GM12878 (cell line): ENCODE data around the gene NCAPH2. TPM values are rescaled to one million over a fixed set of nuclear protein-coding genes. Genes with fewer than 3 reads are reported as not detected.

Source experiments
- ATF7 ChIP-seq: fragments of 450-650 bp; IDR thresholded peaks from 2 replicates; pipeline ENCODE4 v1.6.1; 2016; ENCODE audit warnings: low read depth, mild to moderate bottlenecking
- BHLHE40 ChIP-seq, 2 experiments: fragments of 450-650 bp in 1 of 2; IDR thresholded peaks; 2 replicates each; pipeline ENCODE4 v1.6.1; 2011 to 2017; ENCODE audit warnings: low read depth in 2 of 2, borderline replicate concordance in 1 of 2, improper control_type of control experiment in 1 of 2, low read length in 1 of 2, mild to moderate bottlenecking in 1 of 2
- CTCF ChIP-seq, 3 experiments: IDR thresholded peaks in 2 of 3; conservative IDR thresholded peaks in 1 of 3; 2 replicates each; pipeline ENCODE4 v1.5.1; 2011; ENCODE audit warnings: low read depth in 3 of 3, low read length in 3 of 3, mild to moderate bottlenecking in 3 of 3, control low read depth in 2 of 3, moderate library complexity in 2 of 3, inconsistent platforms in 1 of 3, mixed read lengths in 1 of 3; ENCODE audit not compliant: control insufficient read depth in 2 of 3, insufficient read depth in 1 of 3; ENCODE audit errors: extremely low read depth in 1 of 3
- DPF2 ChIP-seq: fragments of 450-650 bp; IDR thresholded peaks from 2 replicates; pipeline ENCODE4 v1.6.1; 2017; ENCODE audit warnings: mild to moderate bottlenecking
- GATAD2B ChIP-seq: fragments of 450-650 bp; conservative IDR thresholded peaks from 2 replicates; pipeline ENCODE4 v1.6.1; 2017; ENCODE audit warnings: low read depth, mild to moderate bottlenecking, moderate library complexity
- HDGF ChIP-seq: fragments of 450-650 bp; IDR thresholded peaks from 2 replicates; pipeline ENCODE4 v1.6.1; 2016; ENCODE audit warnings: antibody characterized with exemption
- IKZF1 ChIP-seq: fragments of 450-650 bp; conservative IDR thresholded peaks from 2 replicates; pipeline ENCODE4 v1.6.1; 2017; ENCODE audit warnings: antibody characterized with exemption, mild to moderate bottlenecking
- IKZF2 ChIP-seq, 2 experiments: fragments of 450-650 bp; IDR thresholded peaks; 2 replicates each; pipeline ENCODE4 v1.6.1; 2017; ENCODE audit warnings: mild to moderate bottlenecking in 2 of 2, moderate library complexity in 2 of 2
- KAT2A ChIP-seq: conservative IDR thresholded peaks from 2 replicates; pipeline ENCODE4 v1.6.1; 2011; ENCODE audit warnings: low read depth, low read length; ENCODE audit not compliant: control insufficient read depth
- NBN ChIP-seq: fragments of 450-650 bp; IDR thresholded peaks from 2 replicates; pipeline ENCODE4 v1.6.1; 2016
- PAX5 ChIP-seq: IDR thresholded peaks from 2 replicates; pipeline ENCODE4 v1.6.1; 2011; ENCODE audit warnings: low read depth, low read length, borderline replicate concordance
- PRDM15 ChIP-seq: fragments of 450-650 bp; formaldehyde crosslinking; IDR thresholded peaks from 2 replicates; pipeline ENCODE4 v1.4.0; 2020; ENCODE audit warnings: mild to moderate bottlenecking, moderate library complexity
- RELA ChIP-seq: fragments of 450-650 bp; IDR thresholded peaks from 2 replicates; pipeline ENCODE4 v1.8.0; 2014; ENCODE audit warnings: borderline replicate concordance; ENCODE audit not compliant: partially characterized antibody
- SP1 ChIP-seq: IDR thresholded peaks from one replicate; pipeline ENCODE4 v1.6.1; 2011; ENCODE audit warnings: low read depth, low read length
- TAF1 ChIP-seq: IDR thresholded peaks from 2 replicates; pipeline ENCODE4 v1.6.1; 2011; ENCODE audit warnings: mild to moderate bottlenecking, low read depth, low read length, borderline replicate concordance
- TARDBP ChIP-seq: IDR thresholded peaks from 2 replicates; pipeline ENCODE4 v1.6.1; 2016; ENCODE audit warnings: borderline replicate concordance
- YY1 ChIP-seq: IDR thresholded peaks from 2 replicates; pipeline ENCODE4 v1.6.1; 2011; ENCODE audit warnings: low read depth, mild to moderate bottlenecking, low read length
- ZNF207 ChIP-seq: fragments of 450-650 bp; IDR thresholded peaks from 2 replicates; pipeline ENCODE4 v1.6.1; 2014; ENCODE audit warnings: antibody characterized with exemption, mild to moderate bottlenecking, borderline replicate concordance
- ZNF592 ChIP-seq: fragments of 450-650 bp; IDR thresholded peaks from 2 replicates; pipeline ENCODE4 v1.6.1; 2017; ENCODE audit warnings: mild to moderate bottlenecking, moderate library complexity
- polyA plus RNA-seq, 11 experiments: library from polyadenylated mRNA; depleted of rRNA in 4 of 11; unstranded in 6 of 11; stranded (reverse) in 5 of 11; fragments of >200 nt; fragmentation: Nextera tagmentation in 4 of 11; fragmentation: Illumina TruSeq in 1 of 11; extraction: Ambion mirVana in 4 of 11; extraction: Trizol in 1 of 11; gene quantifications; 1 replicate in 1 of 11; 2 replicates in 10 of 11; pipeline versions ENCODE4 v1.2.1 to v1.2.3, GENCODE V29; 2011 to 2016; ENCODE audit warnings: inconsistent platforms in 2 of 11, missing spikeins in 2 of 11, low read depth in 1 of 11
- total RNA-seq, 4 experiments: library from RNA; depleted of rRNA in 3 of 4; stranded (reverse); fragments of >200 nt in 3 of 4; fragmentation: Illumina TruSeq in 1 of 4; extraction: Trizol in 1 of 4; gene quantifications; 2 replicates each; pipeline versions ENCODE4 v1.2.1 to v1.2.3, GENCODE V29; 2013 to 2021

NCAPH2 gene
- total and polyA plus RNA-seq, 10 of the 15 experiments (the other 5 are each of a cell fraction or from before 2014, with no cell fraction given): 5.0 to 110 (median 59.9) TPM

GRCh38 chr22:50544078-50544745 lies 36.2 kb downstream of the NCAPH2 start (continued):
- TF ChIP-seq ZNF592 (peak; percentile 25; the same call in 1 of the 2 replicates), PAX5 (peak; percentile 77; the same call in 1 of the 2 replicates), NBN (0 out of 2 replicates have a peak, but pooled peaks have one; percentile 50), IKZF1 (peak; percentile 86), YY1 (peak; percentile 65), DPF2 (peak; percentile 69), TARDBP (no peak), CTCF (IDR thresholded peaks at IDR 0.05 in 2 of 3, conservative IDR thresholded peaks at IDR 0.05 in 1 of 3; ENCODE audit: control insufficient read depth in 2 of 3, extremely low read depth in 1 of 3, insufficient read depth in 1 of 3, low read depth in 3 of 3, low read length in 3 of 3) (peak; percentile 62 to 76 (median 72)), PRDM15 (no peak), KAT2A (no peak), HDGF (peak; percentile 34; the same call in 1 of the 2 replicates), ATF7 (peak; percentile 38; the same call in 1 of the 2 replicates), BHLHE40 (IDR thresholded peaks at IDR 0.05; ENCODE audit: borderline replicate concordance in 1 of 2, low read depth in 2 of 2, low read length in 1 of 2) (peak in 1 of 2 experiments; percentile 68; a peak in 2 of 4 replicates), SP1 (peak; percentile 17), TAF1 (no peak), RELA (no peak), ZNF207 (peak; percentile 72; the same call in 1 of the 2 replicates), IKZF2 (IDR thresholded peaks at IDR 0.05) (peak; percentile 28 to 51; a peak in 2 of 4 replicates), GATAD2B (peak; percentile 75)
